GM19193 (cell line): ENCODE measurements around the gene B3GAT1.

ENCODE experiments used
- POLR2A ChIP-seq: IDR thresholded peaks from 4 replicates; pipeline ENCODE4 v1.6.1; 2011; ENCODE audit not compliant: insufficient read depth, insufficient read length; ENCODE audit errors: extremely low read depth

Gene B3GAT1

DNA sequence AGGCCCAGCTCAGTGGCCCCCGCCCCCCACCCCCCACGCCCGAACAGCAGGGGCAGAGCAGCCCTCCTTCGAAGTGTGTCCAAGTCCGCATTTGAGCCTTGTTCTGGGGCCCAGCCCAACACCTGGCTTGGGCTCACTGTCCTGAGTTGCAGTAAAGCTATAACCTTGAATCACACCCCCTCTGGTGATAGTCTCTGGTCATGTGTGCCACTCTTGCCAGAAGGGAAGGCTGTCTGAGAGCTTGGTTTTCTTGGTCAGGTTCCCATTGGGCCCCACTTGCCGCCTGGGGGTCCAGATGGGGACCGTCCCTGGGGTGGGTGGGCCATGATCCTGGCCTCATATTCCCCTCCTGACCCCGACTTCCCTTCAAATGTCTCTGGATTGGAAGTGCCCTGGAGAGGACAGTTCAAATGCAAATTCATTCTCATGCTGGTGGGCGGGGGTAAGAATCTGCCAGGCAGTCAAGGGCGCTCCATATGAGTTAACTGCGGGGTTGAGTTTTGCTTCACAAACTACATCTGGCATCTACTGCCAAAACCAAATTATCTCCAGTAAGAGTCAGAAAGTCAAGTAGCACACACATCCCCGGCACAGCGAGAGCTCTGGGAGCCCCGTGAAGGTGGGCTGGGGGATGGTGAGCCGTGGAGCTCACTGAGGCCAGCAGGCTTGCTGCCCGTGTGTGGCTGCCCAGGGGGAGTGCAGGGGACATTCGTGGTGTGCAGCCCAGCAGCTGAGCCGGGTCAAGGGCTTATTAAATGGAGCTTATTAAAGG, 35.7 kb downstream of the B3GAT1 start:
- TF ChIP-seq POLR2A, result no peak

- TF ChIP-seq POLR2A, result no peak
Measured at GRCh38 chr11:134374891-134375550, 37.0 kb downstream of the B3GAT1 start.

GRCh38 chr11:134374171-134374570, 37.9 kb downstream of the B3GAT1 start:
- no peak for TF ChIP-seq POLR2A

DNA sequence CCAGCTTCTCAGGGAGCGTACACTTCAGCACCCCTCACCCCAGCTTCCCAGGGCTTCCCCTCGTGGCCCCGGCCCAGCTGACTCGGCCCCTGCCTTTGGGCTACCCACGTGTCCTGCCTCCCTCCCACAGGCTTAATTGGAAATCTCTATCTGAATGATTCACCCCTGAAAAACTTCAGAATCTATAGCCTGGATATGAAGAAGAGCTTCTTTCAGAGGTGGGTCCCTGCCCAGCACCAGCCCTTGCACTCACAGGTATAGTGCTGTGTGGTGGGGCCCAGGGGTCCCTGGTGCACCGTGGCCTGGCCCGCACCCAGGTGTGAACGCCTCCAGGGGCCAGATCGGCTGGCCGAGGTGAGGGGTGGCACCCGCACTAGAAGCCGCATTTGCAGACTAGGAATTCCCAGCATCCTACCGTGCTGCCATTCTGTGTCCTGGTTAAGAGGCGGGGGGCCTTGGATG, 38.4 kb downstream of the B3GAT1 start:
- no peak for TF ChIP-seq POLR2A

- TF ChIP-seq POLR2A, result no peak
Measured at GRCh38 chr11:134372961-134373360, 39.1 kb downstream of the B3GAT1 start.

DNA sequence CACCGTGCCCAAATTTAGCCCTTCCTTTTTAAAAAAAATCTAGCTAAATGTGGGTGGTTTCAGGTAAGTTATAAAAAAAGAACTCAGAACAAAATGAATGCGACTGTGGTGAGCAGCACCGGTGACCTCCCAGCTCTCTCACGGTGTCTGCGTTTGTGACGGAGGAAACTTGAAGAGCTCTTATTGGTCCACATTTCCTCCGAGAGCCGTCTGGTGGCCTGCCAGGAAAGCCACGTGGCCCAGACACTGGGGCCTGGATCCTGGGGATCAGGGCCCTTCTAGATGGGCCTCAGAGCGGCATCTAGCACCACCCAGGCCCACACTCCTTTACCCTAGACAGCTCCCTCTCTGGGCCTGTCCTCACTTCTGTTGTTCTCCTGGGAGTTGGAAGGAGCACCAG, 39.5 kb downstream of the B3GAT1 start:
- no peak for TF ChIP-seq POLR2A

DNA sequence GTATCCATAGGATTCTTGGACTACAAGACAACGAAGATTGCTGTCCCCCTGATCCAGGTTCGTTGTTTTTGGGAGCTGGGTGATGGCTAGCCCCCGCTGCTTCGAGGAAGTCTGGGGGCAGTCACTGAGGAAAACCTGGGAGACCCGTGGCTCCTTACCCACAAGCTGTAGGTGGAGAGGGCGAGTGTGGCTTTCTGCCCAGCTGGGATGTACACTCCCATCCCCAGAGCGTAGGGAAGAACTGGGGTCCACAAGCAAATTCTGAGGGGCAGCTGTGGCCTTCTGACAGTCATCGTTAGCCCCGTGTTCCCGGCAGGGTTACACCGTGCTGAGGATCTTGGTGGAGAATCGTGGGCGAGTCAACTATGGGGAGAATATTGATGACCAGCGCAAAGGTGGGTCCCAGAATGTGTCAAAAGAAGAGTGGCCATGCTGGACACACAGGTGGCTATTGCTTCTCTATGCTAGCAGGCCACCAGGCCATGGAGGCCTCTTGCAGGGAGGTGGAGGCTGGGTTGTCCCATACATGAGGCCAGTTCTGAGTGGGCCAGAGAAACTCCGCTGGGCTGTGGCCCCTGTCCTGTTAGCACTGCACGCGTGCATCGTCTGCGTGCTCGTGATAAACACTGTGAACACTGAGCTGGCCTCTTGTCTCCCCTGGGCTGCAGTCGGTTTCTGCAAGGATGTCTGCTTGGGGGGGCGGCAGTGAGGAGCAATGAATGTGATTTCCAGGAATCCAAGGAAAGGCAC, 40.4 kb downstream of the B3GAT1 start:
- no peak for TF ChIP-seq POLR2A

- TF ChIP-seq POLR2A, result no peak
Measured at GRCh38 chr11:134370526-134371435, 41.3 kb downstream of the B3GAT1 start.

DNA sequence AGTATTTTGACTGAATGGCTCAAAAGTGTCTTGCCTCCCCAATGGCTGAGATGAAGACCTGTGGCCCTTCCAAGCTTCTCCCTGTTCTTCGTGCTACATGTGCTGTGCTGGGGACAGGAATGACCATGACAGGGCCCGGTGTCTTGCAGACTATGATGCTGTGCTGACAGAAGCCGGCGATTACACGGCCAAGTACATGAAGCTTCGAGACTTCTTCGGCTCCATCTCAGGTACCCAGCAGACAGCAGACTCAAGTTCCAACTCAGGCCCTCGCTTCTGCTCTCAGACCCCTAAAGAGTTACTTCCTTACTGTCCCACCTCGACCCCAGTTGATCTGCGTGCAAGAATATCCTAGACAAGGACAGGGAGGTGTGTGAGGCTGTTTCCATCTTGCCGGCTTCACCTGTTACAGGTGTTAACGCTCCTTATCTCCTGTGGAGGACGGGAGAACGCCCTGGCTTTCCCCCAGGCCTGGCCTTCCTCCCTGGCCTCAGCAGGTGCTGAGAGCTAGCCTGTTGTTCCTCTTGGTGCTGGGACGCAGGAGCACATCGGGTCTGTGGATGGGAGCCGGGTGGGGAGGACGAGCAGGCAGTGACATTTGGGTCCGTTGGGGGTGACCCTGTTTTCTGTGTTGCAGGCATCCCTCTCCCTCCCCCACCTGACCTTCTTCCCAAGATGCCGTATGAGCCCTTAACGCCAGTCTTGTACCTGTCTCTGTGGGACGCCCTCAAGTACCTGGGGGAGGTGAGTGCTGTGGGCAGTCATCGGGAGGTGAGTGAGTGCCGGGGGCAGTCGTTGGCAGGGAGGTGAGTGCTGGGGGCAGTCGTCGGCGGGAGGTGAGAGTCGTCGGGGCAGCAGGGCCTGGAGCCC, 42.2 kb downstream of the B3GAT1 start:
- TF ChIP-seq POLR2A, result no peak

DNA sequence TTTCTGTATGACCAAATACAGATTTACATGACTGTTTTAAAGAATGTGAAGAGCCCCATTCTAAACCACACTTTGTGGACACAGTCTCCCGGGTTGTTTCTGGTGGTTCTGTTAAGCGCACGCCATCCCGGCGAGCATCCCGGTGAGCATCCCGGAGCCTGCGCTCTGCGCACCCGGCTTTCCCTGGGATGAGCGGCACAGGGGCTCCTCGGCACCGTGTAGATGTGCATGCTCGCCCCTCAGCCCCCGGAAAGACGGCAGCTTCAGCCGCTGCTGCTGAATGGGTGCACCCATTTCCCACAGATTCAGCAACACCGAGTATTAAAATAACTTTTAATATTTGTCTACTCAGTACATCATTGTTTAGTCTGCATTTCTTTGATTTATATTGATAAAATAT, 44.3 kb downstream of the B3GAT1 start:
- TF ChIP-seq POLR2A, result no peak

GRCh38 chr11:134366254-134366653, 45.8 kb downstream of the B3GAT1 start:
- no peak for TF ChIP-seq POLR2A

DNA sequence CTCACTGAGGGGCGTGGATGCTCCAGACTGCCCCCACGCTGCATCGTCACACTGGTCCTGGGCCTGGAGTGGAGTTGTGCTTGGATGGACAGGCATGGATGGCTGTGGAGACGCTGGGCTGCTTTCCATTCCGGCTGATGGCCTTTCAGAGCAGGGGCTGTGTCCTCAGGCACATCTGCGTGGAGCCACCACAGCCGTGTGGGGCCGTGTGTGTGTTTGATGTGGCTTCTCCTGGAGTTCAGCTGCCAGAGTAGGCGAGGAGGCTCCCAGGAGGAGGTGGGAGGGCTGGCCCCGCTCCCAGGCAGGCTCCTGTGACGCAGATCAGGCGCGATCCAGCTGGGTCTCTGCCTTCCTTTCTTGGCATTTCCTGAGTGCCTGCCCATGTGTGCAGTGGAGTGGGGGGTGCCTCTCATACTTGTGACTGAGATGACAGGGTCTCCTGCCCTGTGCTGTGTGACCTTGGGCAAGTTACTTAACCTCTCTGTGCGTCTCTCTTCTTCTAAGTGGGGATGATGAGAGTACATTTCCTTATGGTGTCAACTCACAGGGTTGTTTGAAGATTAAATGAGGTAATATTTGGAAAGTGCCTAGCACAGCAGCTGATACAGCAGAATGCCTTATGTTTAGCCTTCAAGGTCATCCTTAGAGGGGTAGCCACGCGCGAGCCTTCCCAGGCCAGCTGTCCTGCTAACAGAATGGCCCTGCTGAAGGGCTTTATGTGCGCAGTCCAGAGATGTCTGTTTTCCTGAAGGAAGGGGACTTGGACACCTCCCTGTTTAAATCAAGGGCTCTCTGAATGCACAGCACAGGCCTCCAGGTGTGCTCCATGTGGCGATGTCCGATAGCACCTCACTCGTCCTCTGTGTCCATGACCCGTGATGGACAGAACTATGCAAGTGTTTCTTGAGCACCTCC, 46.8 kb downstream of the B3GAT1 start:
- TF ChIP-seq POLR2A, result no peak

- TF ChIP-seq POLR2A, result no peak
Measured at GRCh38 chr11:134364261-134364660, 47.8 kb downstream of the B3GAT1 start.
